Smooth muscle cell (in vitro differentiated cells): ENCODE results near the gene TSPAN9. TPM values are rescaled to one million over a fixed set of nuclear protein-coding genes. Genes with fewer than 3 reads are reported as not detected.

Experiments
- DNase-seq: peaks from one replicate; lab custom pipeline; 2025; ENCODE audit not compliant: unreplicated experiment; lab: John Stamatoyannopoulos, UW
- H2AFZ ChIP-seq: fragments of 200-600 bp; sonication (generic); 2 replicates; pipeline ENCODE4 v1.6.0; 2016; ENCODE audit warnings: antibody characterized with exemption, low read depth, mild to moderate bottlenecking
- H3F3A ChIP-seq: fragments of 200-600 bp; sonication (generic); 2 replicates; pipeline ENCODE4 v1.6.0; 2017; ENCODE audit warnings: antibody characterized with exemption, low read depth
- H3K27ac ChIP-seq: fragments of 200-600 bp; sonication (generic); 2 replicates; pipeline ENCODE4 v1.5.1; 2016; ENCODE audit warnings: low read depth, mild to moderate bottlenecking
- H3K27me3 ChIP-seq: fragments of 200-600 bp; sonication (generic); 2 replicates; pipeline ENCODE4 v1.6.1; 2016; ENCODE audit warnings: low read depth, mild to moderate bottlenecking
- H3K36me3 ChIP-seq: fragments of 200-600 bp; sonication (generic); 2 replicates; pipeline ENCODE4 v1.5.1; 2016; ENCODE audit warnings: low read depth
- H3K4me1 ChIP-seq: fragments of 200-600 bp; sonication (generic); 2 replicates; pipeline ENCODE4 v1.5.1; 2016; ENCODE audit warnings: low read depth
- H3K4me2 ChIP-seq: fragments of 200-600 bp; sonication (generic); 2 replicates; pipeline ENCODE4 v1.6.0; 2016; ENCODE audit warnings: mild to moderate bottlenecking
- H3K4me3 ChIP-seq: fragments of 200-600 bp; sonication (generic); 2 replicates; pipeline ENCODE4 v1.5.1; 2016; ENCODE audit warnings: mild to moderate bottlenecking
- H3K79me2 ChIP-seq: fragments of 200-600 bp; sonication (generic); 2 replicates; pipeline ENCODE4 v1.6.0; 2016; ENCODE audit warnings: low read depth, mild to moderate bottlenecking
- H3K9ac ChIP-seq: fragments of 200-600 bp; sonication (generic); 2 replicates; pipeline ENCODE4 v1.6.0; 2016; ENCODE audit warnings: low read depth
- H3K9me3 ChIP-seq: fragments of 200-600 bp; sonication (generic); replicated peaks from 2 replicates; pipeline ENCODE4 v1.5.1; 2016; ENCODE audit warnings: low read depth
- H4K20me1 ChIP-seq: fragments of 200-600 bp; sonication (generic); 2 replicates; pipeline ENCODE4 v1.6.0; 2016; ENCODE audit warnings: low read depth
- CTCF ChIP-seq: fragments of 200-600 bp; sonication (generic); IDR thresholded peaks from 2 replicates; pipeline ENCODE4 v1.5.1; 2017; ENCODE audit warnings: borderline replicate concordance, mild to moderate bottlenecking, antibody characterized with exemption; ENCODE audit not compliant: insufficient read depth, poor library complexity, severe bottlenecking
- WGBS: methylation state at CpG from one replicate; pipeline ENCODE4 v1.1.7; 2016; ENCODE audit warnings: low lambda C conversion rate; 5-methylcytosine and 5-hydroxymethylcytosine counted together
- polyA plus RNA-seq: library from polyadenylated mRNA; unstranded; fragments of >200 nt; fragmentation: Nextera tagmentation; extraction: Ambion mirVana; gene quantifications from 2 replicates; pipeline ENCODE4 v1.2.1, GENCODE V29; 2016
- total RNA-seq: library from RNA; depleted of rRNA; stranded (reverse); fragments of >200 nt; gene quantifications from 2 replicates; pipeline ENCODE4 v1.2.3, GENCODE V29; 2014

Gene TSPAN9
- total and polyA plus RNA-seq, 2 experiments from 2014 or later: 17.7 to 29.8 TPM

- no peak for DNase-seq
- no peaks in the 10 kb centered on the region for H3K79me2 ChIP-seq
Observed at GRCh38 chr12:3271639-3272038, 194.5 kb downstream of the TSPAN9 start.

GRCh38 chr12:3272958-3273357 lies 195.8 kb downstream of the TSPAN9 start:
- Histone ChIP-seq H3K27ac (no peak overlapping the region), H3K4me3 (no peak overlapping the region), H3K36me3 (no peaks in the 10 kb centered on the region), H2AFZ (no peak overlapping the region), H3K4me1 (no peaks in the 10 kb centered on the region), H3K79me2 (no peaks in the 10 kb centered on the region), H3K4me2 (no peak overlapping the region), H4K20me1 (peaks cover 87% of the 10 kb centered on the region), H3K27me3 (no peaks in the 10 kb centered on the region), H3K9ac (no peak overlapping the region), H3F3A (no peaks in the 10 kb centered on the region), H3K9me3 (no peaks in the 10 kb centered on the region)
- WGBS: 85% methylated on average over 9 of the region's 9 CpGs
- no peak for TF ChIP-seq CTCF
- no peak for DNase-seq

More at GRCh38 chr12:3271639-3272038, 194.5 kb downstream of the TSPAN9 start:
- Histone ChIP-seq H3K27ac (no peak overlapping the region), H3F3A (no peaks in the 10 kb centered on the region), H3K36me3 (no peaks in the 10 kb centered on the region), H3K9ac (no peak overlapping the region), H3K27me3 (no peaks in the 10 kb centered on the region), H3K4me1 (no peaks in the 10 kb centered on the region), H4K20me1 (peaks cover 87% of the 10 kb centered on the region), H3K4me3 (no peak overlapping the region), H3K4me2 (no peak overlapping the region), H3K9me3 (no peaks in the 10 kb centered on the region), H2AFZ (no peak overlapping the region)
- TF ChIP-seq CTCF: no peak
- WGBS: 90% methylated on average over 6 of the region's 6 CpGs

GRCh38 chr12:3273409-3273853 lies 196.3 kb downstream of the TSPAN9 start:
- Histone ChIP-seq H3K79me2 (no peaks in the 10 kb centered on the region), H3K9ac (no peak overlapping the region), H2AFZ (no peak overlapping the region), H3K9me3 (no peaks in the 10 kb centered on the region), H3K4me2 (no peak overlapping the region), H3K36me3 (no peaks in the 10 kb centered on the region), H3K4me3 (no peak overlapping the region), H3F3A (no peaks in the 10 kb centered on the region), H4K20me1 (peaks cover 90% of the 10 kb centered on the region), H3K27me3 (no peaks in the 10 kb centered on the region), H3K27ac (no peak overlapping the region), H3K4me1 (no peaks in the 10 kb centered on the region)
- 83% methylated on average over 7 of the region's 7 CpGs for WGBS
- TF ChIP-seq CTCF: no peak
- no peak for DNase-seq

- Histone ChIP-seq H4K20me1 (peaks cover 94% of the 10 kb centered on the region), H3K4me2 (no peak overlapping the region), H3F3A (no peaks in the 10 kb centered on the region), H3K79me2 (no peaks in the 10 kb centered on the region), H3K4me3 (no peak overlapping the region), H3K27ac (no peak overlapping the region), H3K9me3 (no peaks in the 10 kb centered on the region), H3K36me3 (no peaks in the 10 kb centered on the region), H3K9ac (no peak overlapping the region), H2AFZ (no peak overlapping the region), H3K27me3 (no peaks in the 10 kb centered on the region), H3K4me1 (no peaks in the 10 kb centered on the region)
- no peak for DNase-seq
- WGBS: 92% methylated on average over 13 of the region's 13 CpGs
- no peak for TF ChIP-seq CTCF
Observed at GRCh38 chr12:3274664-3275063, 197.5 kb downstream of the TSPAN9 start.
